Measurements from ENCODE around the gene CENPT. TPM values are rescaled to one million over a fixed set of nuclear protein-coding genes. Genes with fewer than 3 reads are reported as not detected.

CENPT gene
- total and polyA plus RNA-seq, 2 of the 13 experiments (the other 11 are each of a cell fraction or from before 2014, with no cell fraction given), result 40.9 to 43.3 TPM

GRCh38 chr16:67806428-67807147 is 40.9 kb downstream of the CENPT start, which contains the start of the genes RANBP10 and TSNAXIP1 (continued):
- peak; percentile 92 for TF ChIP-seq BCL3 (CRISPR knock-in tag; IDR thresholded peaks at IDR 0.05)
- peak; percentile 51; the same call in 1 of the 2 replicates for TF ChIP-seq NKX3-1 (CRISPR knock-in tag; IDR thresholded peaks at IDR 0.05)
- TF ChIP-seq CCAR2 (optimal IDR thresholded peaks at IDR 0.05; ENCODE audit: low read depth, low read length), result no peak
- TF ChIP-seq MIER2 (CRISPR knock-in tag; IDR thresholded peaks at IDR 0.05), result peak; percentile 25; the same call in 1 of the 2 replicates
- peak; percentile 31 for TF ChIP-seq ZEB1 (IDR thresholded peaks at IDR 0.05; ENCODE audit: insufficient replicate concordance, low read depth)
- peak; percentile 90; the same call in 1 of the 2 replicates for TF ChIP-seq ZNF619 (CRISPR knock-in tag; IDR thresholded peaks at IDR 0.05)
- peak; percentile 44; the same call in 1 of the 2 replicates for TF ChIP-seq SAFB2 (CRISPR knock-in tag; IDR thresholded peaks at IDR 0.05; ENCODE audit: borderline replicate concordance, low read depth)
- TF ChIP-seq HMGXB3 (CRISPR knock-in tag; IDR thresholded peaks at IDR 0.05; ENCODE audit: borderline replicate concordance), result peak; percentile 52; the same call in 1 of the 2 replicates
- no peak for TF ChIP-seq AGO2 (optimal IDR thresholded peaks at IDR 0.05; ENCODE audit: low read depth, low read length)
- TF ChIP-seq CREM (IDR thresholded peaks at IDR 0.05), result peak; percentile 100
- no peak for TF ChIP-seq CREM (CRISPR knock-in tag; IDR thresholded peaks at IDR 0.05)
- TF ChIP-seq HOXA5 (CRISPR knock-in tag; IDR thresholded peaks at IDR 0.05), result peak; percentile 48; the same call in 1 of the 2 replicates
- no peak for TF ChIP-seq ZFAT (CRISPR knock-in tag; conservative IDR thresholded peaks at IDR 0.05)
- peak; percentile 38 for TF ChIP-seq MIER3 (CRISPR knock-in tag; IDR thresholded peaks at IDR 0.05; ENCODE audit: borderline replicate concordance)
- TF ChIP-seq ZNF513 (CRISPR knock-in tag; conservative IDR thresholded peaks at IDR 0.05), result 0 out of 2 replicates have a peak, but pooled peaks have one; percentile 19
- no peak for TF ChIP-seq PBX2 (CRISPR knock-in tag; IDR thresholded peaks at IDR 0.05)
- TF ChIP-seq ZNF326 (CRISPR knock-in tag; IDR thresholded peaks at IDR 0.05; ENCODE audit: borderline replicate concordance), result no peak
- TF ChIP-seq HMGA1 (CRISPR knock-in tag; conservative IDR thresholded peaks at IDR 0.05), result no peak
- no peak for TF ChIP-seq ZNF816 (CRISPR knock-in tag; IDR thresholded peaks at IDR 0.05; ENCODE audit: borderline replicate concordance)
